KG1 (cell line): ENCODE measurements around the gene FAM174C.

Source experiments
- DNase-seq: peaks from one replicate; lab custom pipeline; 2025; lab: John Stamatoyannopoulos, UW

FAM174C gene

GRCh38 chr19:1261798-1262622 is 13.3 kb upstream of the FAM174C start:
- DNase-seq, result no peak

GRCh38 chr19:1262623-1263123 is 12.7 kb upstream of the FAM174C start:
- no peak for DNase-seq

- no peak for DNase-seq
Measured at GRCh38 chr19:1263188-1263587, 12.1 kb upstream of the FAM174C start.

GRCh38 chr19:1264801-1265614 is 10.3 kb upstream of the FAM174C start:
- no peak for DNase-seq

- DNase-seq, result no peak
Measured at GRCh38 chr19:1265615-1266128, 9.7 kb upstream of the FAM174C start.

GRCh38 chr19:1266129-1266915 is 9.0 kb upstream of the FAM174C start:
- DNase-seq, result no peak

GRCh38 chr19:1266916-1267476 is 8.3 kb upstream of the FAM174C start:
- DNase-seq, result peak; percentile 29

GRCh38 chr19:1267477-1268225 is 7.7 kb upstream of the FAM174C start:
- no peak for DNase-seq

GRCh38 chr19:1268226-1269064 is 6.9 kb upstream of the FAM174C start:
- no peak for DNase-seq

- peak; percentile 95 for DNase-seq
Measured at GRCh38 chr19:1269065-1269477, 6.3 kb upstream of the FAM174C start, which contains the start of gene CIRBP. Gene CIRBP (plus strand): TSS chr19:1269332. CDS start chr19:1270934, 1,602 bp downstream.

GRCh38 chr19:1269478-1270212 is 5.7 kb upstream of the FAM174C start:
- peak; percentile 48 for DNase-seq

- no peak for DNase-seq
Measured at GRCh38 chr19:1270213-1270853, 5.0 kb upstream of the FAM174C start.

- DNase-seq, result no peak
Measured at GRCh38 chr19:1270854-1271527, 4.3 kb upstream of the FAM174C start.

- no peak for DNase-seq
Measured at GRCh38 chr19:1271528-1272422, 3.6 kb upstream of the FAM174C start.

GRCh38 chr19:1272423-1273262 is 2.7 kb upstream of the FAM174C start:
- no peak for DNase-seq
